Panc1 (cell line): ENCODE data around the gene MS4A10.

Source experiments
- POLR2AphosphoS5 ChIP-seq: IDR thresholded peaks from 2 replicates; pipeline ENCODE4 v1.6.1; 2012; ENCODE audit warnings: mild to moderate bottlenecking, low read depth, low read length, moderate library complexity
- SIN3A ChIP-seq: IDR thresholded peaks from 2 replicates; pipeline ENCODE4 v1.6.1; 2012; ENCODE audit warnings: low read depth, mild to moderate bottlenecking, low read length, moderate library complexity, borderline replicate concordance; ENCODE audit not compliant: insufficient read depth
- TF ChIP-seq, protein P1 (sequence below): fragments of 450-650 bp; IDR thresholded peaks from 2 replicates; pipeline ENCODE4 v1.5.1; 2017; ENCODE audit warnings: mild to moderate bottlenecking

DNA sequence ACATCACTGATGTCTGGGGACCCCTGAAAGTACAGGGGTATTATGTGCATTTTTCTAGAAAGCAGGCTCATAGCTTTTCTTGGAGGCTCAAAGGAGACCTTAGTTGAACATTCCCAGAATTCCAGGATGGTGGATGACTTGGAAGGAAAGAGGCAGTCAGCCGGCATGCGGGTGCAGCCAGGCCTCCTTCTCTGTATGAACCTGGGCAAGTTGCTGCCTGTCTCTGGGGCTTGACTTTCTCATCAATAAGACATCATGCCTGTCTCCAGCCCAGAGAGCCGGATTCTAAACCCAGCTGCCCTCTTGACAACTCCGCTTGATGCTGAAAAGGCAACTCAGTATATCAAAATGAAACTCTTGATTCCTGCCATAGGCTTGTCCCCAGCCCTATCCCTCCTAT, 15.9 kb upstream of the MS4A10 start:
- TF ChIP-seq, protein P1, sequence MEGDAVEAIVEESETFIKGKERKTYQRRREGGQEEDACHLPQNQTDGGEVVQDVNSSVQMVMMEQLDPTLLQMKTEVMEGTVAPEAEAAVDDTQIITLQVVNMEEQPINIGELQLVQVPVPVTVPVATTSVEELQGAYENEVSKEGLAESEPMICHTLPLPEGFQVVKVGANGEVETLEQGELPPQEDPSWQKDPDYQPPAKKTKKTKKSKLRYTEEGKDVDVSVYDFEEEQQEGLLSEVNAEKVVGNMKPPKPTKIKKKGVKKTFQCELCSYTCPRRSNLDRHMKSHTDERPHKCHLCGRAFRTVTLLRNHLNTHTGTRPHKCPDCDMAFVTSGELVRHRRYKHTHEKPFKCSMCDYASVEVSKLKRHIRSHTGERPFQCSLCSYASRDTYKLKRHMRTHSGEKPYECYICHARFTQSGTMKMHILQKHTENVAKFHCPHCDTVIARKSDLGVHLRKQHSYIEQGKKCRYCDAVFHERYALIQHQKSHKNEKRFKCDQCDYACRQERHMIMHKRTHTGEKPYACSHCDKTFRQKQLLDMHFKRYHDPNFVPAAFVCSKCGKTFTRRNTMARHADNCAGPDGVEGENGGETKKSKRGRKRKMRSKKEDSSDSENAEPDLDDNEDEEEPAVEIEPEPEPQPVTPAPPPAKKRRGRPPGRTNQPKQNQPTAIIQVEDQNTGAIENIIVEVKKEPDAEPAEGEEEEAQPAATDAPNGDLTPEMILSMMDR, result no peak
- TF ChIP-seq SIN3A (no peak), POLR2AphosphoS5 (no peak)
